Medulla oblongata (tissue), 1 donor: Measurements from ENCODE around the gene CENPN.

Experiments
- DNase-seq: peaks from one replicate; pipeline ENCODE4 v3.0.0-alpha.2; 2015; ENCODE audit errors: extremely low spot score

Gene CENPN

GRCh38 chr16:80991792-80992430 lies 15.1 kb upstream of the CENPN start:
- no peak for DNase-seq

GRCh38 chr16:80992676-80993293 lies 14.2 kb upstream of the CENPN start:
- no peak for DNase-seq

GRCh38 chr16:80993307-80993706 lies 13.7 kb upstream of the CENPN start:
- peak; percentile 33 for DNase-seq

GRCh38 chr16:80993834-80994233 lies 13.2 kb upstream of the CENPN start:
- DNase-seq = no peak

- no peak for DNase-seq
Measured at GRCh38 chr16:80994451-80994850, 12.6 kb upstream of the CENPN start.

GRCh38 chr16:80996688-80997138 lies 10.3 kb upstream of the CENPN start:
- no peak for DNase-seq

GRCh38 chr16:80997139-80997798 lies 9.7 kb upstream of the CENPN start:
- DNase-seq = no peak

- no peak for DNase-seq
Measured at GRCh38 chr16:80997964-80998620, 8.9 kb upstream of the CENPN start.

- DNase-seq = no peak
Measured at GRCh38 chr16:81000873-81001272, 6.1 kb upstream of the CENPN start.

- no peak for DNase-seq
Measured at GRCh38 chr16:81001330-81001729, 5.7 kb upstream of the CENPN start.

- DNase-seq = no peak
Measured at GRCh38 chr16:81003064-81003463, 4.0 kb upstream of the CENPN start.

GRCh38 chr16:81003610-81004460 lies 3.2 kb upstream of the CENPN start:
- no peak for DNase-seq

GRCh38 chr16:81004646-81005353 lies 2.2 kb upstream of the CENPN start:
- peak; percentile 89 for DNase-seq

GRCh38 chr16:81005610-81006161 lies 1.3 kb upstream of the CENPN start:
- DNase-seq = peak; percentile 32

- DNase-seq = peak; percentile 58
Measured at GRCh38 chr16:81006211-81006812, 702 bp upstream of the CENPN start.

GRCh38 chr16:81008505-81008789 lies 1.4 kb downstream of the CENPN start:
- no peak for DNase-seq

- DNase-seq = no peak
Measured at GRCh38 chr16:81012974-81013373, 6.0 kb downstream of the CENPN start.

- no peak for DNase-seq
Measured at GRCh38 chr16:81014672-81015071, 7.7 kb downstream of the CENPN start.

- peak; percentile 89 for DNase-seq
Measured at GRCh38 chr16:81018496-81018895, 11.5 kb downstream of the CENPN start.

- no peak for DNase-seq
Measured at GRCh38 chr16:81026429-81026828, 19.4 kb downstream of the CENPN start.
